SH-SY5Y (cell line): Measurements from ENCODE around the gene CD59.

Source experiments
- GATA2 ChIP-seq: IDR thresholded peaks from 2 replicates; pipeline ENCODE4 v1.6.1; 2011; ENCODE audit warnings: mild to moderate bottlenecking, low read depth, low read length
- GATA3 ChIP-seq: IDR thresholded peaks from 2 replicates; pipeline ENCODE4 v1.6.1; 2011; ENCODE audit warnings: low read depth, mild to moderate bottlenecking, low read length, moderate library complexity

DNA sequence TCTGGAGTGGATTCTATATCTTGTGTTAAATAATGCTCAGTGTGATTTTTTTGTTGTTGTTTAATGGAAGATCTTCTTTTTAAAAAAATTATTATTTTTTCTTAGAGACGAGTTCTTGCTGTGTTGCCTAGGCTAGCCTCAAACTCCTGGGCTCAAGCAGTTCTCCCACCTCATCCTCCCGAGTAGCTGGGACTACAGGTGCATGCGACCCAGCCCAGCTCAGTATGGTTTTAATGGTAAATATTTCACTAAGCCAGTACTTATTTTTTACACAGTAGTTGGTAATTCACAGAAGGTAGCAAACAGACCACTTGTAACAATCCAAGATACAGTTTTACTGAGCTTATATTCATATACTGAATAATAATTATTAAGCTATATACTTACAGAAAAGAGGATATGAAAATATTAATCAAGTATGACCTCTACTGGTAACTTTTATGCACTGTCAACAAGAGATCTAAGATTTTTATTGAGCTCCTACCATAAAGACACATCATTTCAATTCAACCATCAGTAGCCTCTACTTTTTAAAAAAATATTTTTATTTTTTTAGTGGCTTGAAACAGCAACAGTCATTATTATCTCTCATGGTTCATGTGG is 6.1 kb upstream of the CD59 start:
- TF ChIP-seq GATA2 (no peak), GATA3 (no peak)
